Heart left ventricle (tissue), 13 donors: ENCODE results near the gene TPSAB1.
"Not testable (repeated sequence)": the region's sequence is repeated elsewhere in the genome, so short reads cannot be mapped to it uniquely, and the experiment has no call there.

Experiments
- POLR2A ChIP-seq, 2 donors: fragments of 450-650 bp; IDR thresholded peaks; one replicate each; pipeline ENCODE4 v1.6.1; 2017; ENCODE audit warnings: antibody characterized with exemption in 2 of 2, mild to moderate bottlenecking in 2 of 2, moderate library complexity in 2 of 2
- TF ChIP-seq, protein P1 (sequence below), 12 donors: fragments of 200-600 bp; sonication (generic) in 4 of 12; IDR thresholded peaks; one replicate each; pipeline versions ENCODE4 v1.5.0 to v1.8.0; 2018 to 2022; ENCODE audit warnings: antibody characterized with exemption in 12 of 12, mild to moderate bottlenecking in 5 of 12
- donor health status: ischemic (EF 13 %, LVEDD 7.1; RV severe dilation, severe dysfunction).
- donor health status: DM: no; HTN: yes; CAD: no.
- donor health status: DM: no; HTN: no; CAD: no.
- donor health status: ischemic (EF 25% LVEDD 6.9; RV normal size, moderate dysfunction).
- donor health status: ischemic (EF 25% LVEDD 5.7; RV mildly dilated, moderate dysfunction).
- donor health status: ischemic (EF 35%, LVEDD 5.7; RV mildly dilated, moderate dysfunction).
- donor health status: nonischemic (EF 11% LVEDD 7.7; RV severe dilation, severe dysfunction).
- donor health status: DM: yes; HTN: yes; CAD: no.
- donor health status: PGD.
- donor health status: ischemic (EF 29% LVEDD 5.4; RV normal size, mild dysfunction).
- donor health status: nonischemic (EF 23%, LVEDD 6.1; RV moderate dilation, normal function).

DNA sequence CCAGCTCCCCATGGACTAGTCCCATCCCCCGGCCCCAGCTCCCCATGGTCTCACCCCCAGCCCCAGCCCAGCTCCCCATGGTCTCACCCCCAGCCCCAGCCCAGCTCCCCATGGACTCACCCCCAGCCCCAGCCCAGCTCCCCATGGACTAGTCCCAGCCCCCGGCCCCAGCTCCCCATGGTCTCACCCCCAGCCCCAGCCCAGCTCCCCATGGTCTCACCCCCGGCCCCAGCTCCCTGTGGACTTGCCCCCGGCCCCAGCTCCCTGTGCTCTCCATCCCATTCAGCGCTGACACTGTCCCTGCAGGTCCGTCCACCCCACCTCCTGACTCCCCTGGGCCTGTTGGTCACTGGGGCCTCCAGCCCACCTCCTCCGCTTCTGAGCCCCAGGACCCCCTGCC lies 9.2 kb upstream of the TPSAB1 start:
- TF ChIP-seq, protein P1, sequence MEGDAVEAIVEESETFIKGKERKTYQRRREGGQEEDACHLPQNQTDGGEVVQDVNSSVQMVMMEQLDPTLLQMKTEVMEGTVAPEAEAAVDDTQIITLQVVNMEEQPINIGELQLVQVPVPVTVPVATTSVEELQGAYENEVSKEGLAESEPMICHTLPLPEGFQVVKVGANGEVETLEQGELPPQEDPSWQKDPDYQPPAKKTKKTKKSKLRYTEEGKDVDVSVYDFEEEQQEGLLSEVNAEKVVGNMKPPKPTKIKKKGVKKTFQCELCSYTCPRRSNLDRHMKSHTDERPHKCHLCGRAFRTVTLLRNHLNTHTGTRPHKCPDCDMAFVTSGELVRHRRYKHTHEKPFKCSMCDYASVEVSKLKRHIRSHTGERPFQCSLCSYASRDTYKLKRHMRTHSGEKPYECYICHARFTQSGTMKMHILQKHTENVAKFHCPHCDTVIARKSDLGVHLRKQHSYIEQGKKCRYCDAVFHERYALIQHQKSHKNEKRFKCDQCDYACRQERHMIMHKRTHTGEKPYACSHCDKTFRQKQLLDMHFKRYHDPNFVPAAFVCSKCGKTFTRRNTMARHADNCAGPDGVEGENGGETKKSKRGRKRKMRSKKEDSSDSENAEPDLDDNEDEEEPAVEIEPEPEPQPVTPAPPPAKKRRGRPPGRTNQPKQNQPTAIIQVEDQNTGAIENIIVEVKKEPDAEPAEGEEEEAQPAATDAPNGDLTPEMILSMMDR (IDR thresholded peaks at IDR 0.05), result not testable (repeated sequence)
- TF ChIP-seq POLR2A (IDR thresholded peaks at IDR 0.05), result not testable (repeated sequence)
